Measurements from ENCODE around the gene CMC2. TPM values are rescaled to one million over a fixed set of nuclear protein-coding genes. Genes with fewer than 3 reads are reported as not detected.

CMC2 gene
- total and polyA plus RNA-seq, 2 of the 8 experiments (the other 6 are each of a cell fraction or from before 2014, with no cell fraction given) = 66.6 to 116 TPM

DNA sequence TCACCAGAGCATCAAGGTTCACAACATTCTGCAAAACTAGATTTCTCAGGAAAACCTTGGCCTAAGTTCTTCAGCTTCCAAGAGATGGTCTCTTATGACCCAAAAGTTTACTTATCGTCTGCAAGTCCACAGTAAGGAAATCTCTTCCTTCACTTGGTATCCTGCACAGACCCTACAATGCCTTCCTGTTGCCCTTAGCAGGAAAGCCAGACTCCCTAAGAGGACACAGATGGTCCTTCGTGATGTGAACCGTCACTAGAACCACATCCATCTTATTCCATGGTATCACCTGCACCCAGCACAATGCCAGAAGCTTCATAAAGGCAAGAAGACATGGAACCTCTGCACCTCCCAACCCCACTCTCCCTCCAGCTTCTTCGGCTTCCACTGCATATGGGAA is 34.1 kb downstream of the CMC2 start:
- H3K4ac ChIP-seq (replicated peaks; ENCODE audit: insufficient read length, low read depth, low read length) = no peak overlapping the region
- H3K79me1 ChIP-seq (ENCODE audit: low read depth, low read length) = peaks cover 3% of the 10 kb centered on the region; the same call in 1 of the 2 replicates
- no peak overlapping the region for H2AK5ac ChIP-seq (ENCODE audit: low read depth, low read length)
- no peak overlapping the region for H3K9ac ChIP-seq (replicated peaks in 1 of 4; ENCODE audit: extremely low read depth in 1 of 4, low read depth in 3 of 4, low read length in 3 of 4)
- H4K8ac ChIP-seq (ENCODE audit: extremely low read depth, insufficient read depth, low read length) = no peak overlapping the region
- H2AFZ ChIP-seq (ENCODE audit: low read length) = no peak overlapping the region
- H3K27ac ChIP-seq (ENCODE audit: low read depth, low read length) = no peak overlapping the region
- no peaks in the 10 kb centered on the region; a peak in 1 of 8 replicates for H3K36me3 ChIP-seq (ENCODE audit: control insufficient read depth in 2 of 4, insufficient read depth in 4 of 4, low read length in 3 of 4)
- no peak overlapping the region for H4K91ac ChIP-seq (replicated peaks; ENCODE audit: insufficient read length, low read length)
- H2BK12ac ChIP-seq (ENCODE audit: low read depth, low read length) = no peak overlapping the region
- no peak overlapping the region for H2BK120ac ChIP-seq (replicated peaks; ENCODE audit: low read depth, low read length)
- no peak overlapping the region for H2BK15ac ChIP-seq (ENCODE audit: low read length)
- no peaks in the 10 kb centered on the region for H3K23me2 ChIP-seq (ENCODE audit: low read depth, low read length)
- no peaks in the 10 kb centered on the region for H3K27me3 ChIP-seq (replicated peaks in 1 of 4; ENCODE audit: control insufficient read depth in 3 of 4, extremely low read depth in 1 of 4, insufficient read depth in 3 of 4, low read length in 3 of 4)
- no peak overlapping the region for H3K14ac ChIP-seq (ENCODE audit: insufficient read length)
- POLR2A ChIA-PET (ENCODE audit: partially characterized antibody) = interaction anchor here (0.6 kb wide), 1 partner anchor 83 kb away, joined by 4 read pairs; no protein-coding TSS in a partner anchor
- H4K5ac ChIP-seq (ENCODE audit: insufficient read length, low read depth, low read length) = no peak overlapping the region
- no peak overlapping the region for H3K23ac ChIP-seq (ENCODE audit: insufficient read length)
- H4K20me1 ChIP-seq (replicated peaks in 1 of 2; ENCODE audit: control insufficient read depth in 1 of 2, insufficient read depth in 2 of 2, low read length in 2 of 2) = peaks cover 2 to 4% of the 10 kb centered on the region in 2 experiments
- H3K4me1 ChIP-seq (replicated peaks in 1 of 4; ENCODE audit: control insufficient read depth in 3 of 4, insufficient read depth in 4 of 4, low read length in 3 of 4) = no peaks in the 10 kb centered on the region
- H3K79me2 ChIP-seq (ENCODE audit: control insufficient read depth in 1 of 2, insufficient read depth in 2 of 2, low read length in 2 of 2) = no peaks in the 10 kb centered on the region
- CTCF ChIA-PET (ENCODE audit: partially characterized antibody) = interaction anchor here (1.2 to 3.3 kb wide), 3 partner anchors 13 to 33 kb away, joined by 3 to 27 read pairs (median 3); no protein-coding TSS in a partner anchor
- no peak for DNase-seq (ENCODE audit: low read depth in 1 of 2, low spot score in 2 of 2)
- no peak overlapping the region; the same call in 1 of the 2 replicates for H2BK5ac ChIP-seq (ENCODE audit: low read depth, low read length)
- H3K56ac ChIP-seq (replicated peaks; ENCODE audit: insufficient read length, low read depth, low read length) = no peak overlapping the region
- 91% methylated on average over 4 of the region's 4 CpGs; no CpG with 5 or more reads in 1 of the 2 experiments for WGBS, 2 experiments (ENCODE audit: extremely low coverage in 1 of 2, insufficient coverage in 1 of 2, insufficient read length in 1 of 2, insufficient replicate concordance in 2 of 2, low coverage in 1 of 2, low lambda C conversion rate in 2 of 2, missing lambda C conversion rate in 1 of 2)
- no peak overlapping the region for H3K4me3 ChIP-seq (ENCODE audit: extremely low read depth in 1 of 4, insufficient read depth in 2 of 4, low read depth in 3 of 4, low read length in 4 of 4)
- no peak overlapping the region for H3K4me2 ChIP-seq (ENCODE audit: insufficient read depth in 1 of 2, low read depth in 2 of 2, low read length in 2 of 2)
- H3K9me3 ChIP-seq (ENCODE audit: insufficient read depth in 2 of 2, low read depth in 1 of 2, low read length in 1 of 2) = no peaks in the 10 kb centered on the region
- FAIRE-seq = no peak
- H2BK20ac ChIP-seq (ENCODE audit: low read length) = no peak overlapping the region
- H3K18ac ChIP-seq (ENCODE audit: extremely low read depth, low read length) = no peak overlapping the region
- TF ChIP-seq CHD2 (IDR thresholded peaks at IDR 0.05; ENCODE audit: low read length) (no peak), SIX5 (IDR thresholded peaks at IDR 0.05; ENCODE audit: low read depth, low read length) (no peak), RAD21 (IDR thresholded peaks at IDR 0.05 in 1 of 2, conservative IDR thresholded peaks at IDR 0.05 in 1 of 2; ENCODE audit: low read depth in 2 of 2, low read length in 2 of 2) (no peak), TCF12 (IDR thresholded peaks at IDR 0.05; ENCODE audit: low read depth, low read length) (no peak), GABPA (IDR thresholded peaks at IDR 0.05; ENCODE audit: borderline replicate concordance, insufficient read depth, low read length) (no peak), RNF2 (IDR thresholded peaks at IDR 0.05; ENCODE audit: borderline replicate concordance, low read depth, low read length, missing control alignments, poor library complexity, severe bottlenecking) (no peak), MAFK (IDR thresholded peaks at IDR 0.05; ENCODE audit: low read depth, low read length) (no peak), EGR1 (IDR thresholded peaks at IDR 0.05; ENCODE audit: borderline replicate concordance, low read depth, low read length) (no peak)
- TF ChIP-seq, protein P1, sequence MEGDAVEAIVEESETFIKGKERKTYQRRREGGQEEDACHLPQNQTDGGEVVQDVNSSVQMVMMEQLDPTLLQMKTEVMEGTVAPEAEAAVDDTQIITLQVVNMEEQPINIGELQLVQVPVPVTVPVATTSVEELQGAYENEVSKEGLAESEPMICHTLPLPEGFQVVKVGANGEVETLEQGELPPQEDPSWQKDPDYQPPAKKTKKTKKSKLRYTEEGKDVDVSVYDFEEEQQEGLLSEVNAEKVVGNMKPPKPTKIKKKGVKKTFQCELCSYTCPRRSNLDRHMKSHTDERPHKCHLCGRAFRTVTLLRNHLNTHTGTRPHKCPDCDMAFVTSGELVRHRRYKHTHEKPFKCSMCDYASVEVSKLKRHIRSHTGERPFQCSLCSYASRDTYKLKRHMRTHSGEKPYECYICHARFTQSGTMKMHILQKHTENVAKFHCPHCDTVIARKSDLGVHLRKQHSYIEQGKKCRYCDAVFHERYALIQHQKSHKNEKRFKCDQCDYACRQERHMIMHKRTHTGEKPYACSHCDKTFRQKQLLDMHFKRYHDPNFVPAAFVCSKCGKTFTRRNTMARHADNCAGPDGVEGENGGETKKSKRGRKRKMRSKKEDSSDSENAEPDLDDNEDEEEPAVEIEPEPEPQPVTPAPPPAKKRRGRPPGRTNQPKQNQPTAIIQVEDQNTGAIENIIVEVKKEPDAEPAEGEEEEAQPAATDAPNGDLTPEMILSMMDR (IDR thresholded peaks at IDR 0.05; ENCODE audit: control extremely low read depth in 1 of 3, insufficient read depth in 1 of 3, low read depth in 1 of 3, low read length in 3 of 3) = no peak
- TF ChIP-seq, protein P2, sequence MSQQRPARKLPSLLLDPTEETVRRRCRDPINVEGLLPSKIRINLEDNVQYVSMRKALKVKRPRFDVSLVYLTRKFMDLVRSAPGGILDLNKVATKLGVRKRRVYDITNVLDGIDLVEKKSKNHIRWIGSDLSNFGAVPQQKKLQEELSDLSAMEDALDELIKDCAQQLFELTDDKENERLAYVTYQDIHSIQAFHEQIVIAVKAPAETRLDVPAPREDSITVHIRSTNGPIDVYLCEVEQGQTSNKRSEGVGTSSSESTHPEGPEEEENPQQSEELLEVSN (IDR thresholded peaks at IDR 0.05) = no peak
